Measurements from ENCODE around the gene TSSK6.

- TF ChIP-seq CTCF (IDR thresholded peaks at IDR 0.05) (no peak), POLR2A (IDR thresholded peaks at IDR 0.05) (no peak)
These were observed 38.3 kb upstream of the TSSK6 start for GRCh38 chr19:19553670-19554069.
